ENCODE data around the gene NOS2.
"Not testable (repeated sequence)": the region's sequence is repeated elsewhere in the genome, so short reads cannot be mapped to it uniquely, and the experiment has no call there.

The NOS2 gene

DNA sequence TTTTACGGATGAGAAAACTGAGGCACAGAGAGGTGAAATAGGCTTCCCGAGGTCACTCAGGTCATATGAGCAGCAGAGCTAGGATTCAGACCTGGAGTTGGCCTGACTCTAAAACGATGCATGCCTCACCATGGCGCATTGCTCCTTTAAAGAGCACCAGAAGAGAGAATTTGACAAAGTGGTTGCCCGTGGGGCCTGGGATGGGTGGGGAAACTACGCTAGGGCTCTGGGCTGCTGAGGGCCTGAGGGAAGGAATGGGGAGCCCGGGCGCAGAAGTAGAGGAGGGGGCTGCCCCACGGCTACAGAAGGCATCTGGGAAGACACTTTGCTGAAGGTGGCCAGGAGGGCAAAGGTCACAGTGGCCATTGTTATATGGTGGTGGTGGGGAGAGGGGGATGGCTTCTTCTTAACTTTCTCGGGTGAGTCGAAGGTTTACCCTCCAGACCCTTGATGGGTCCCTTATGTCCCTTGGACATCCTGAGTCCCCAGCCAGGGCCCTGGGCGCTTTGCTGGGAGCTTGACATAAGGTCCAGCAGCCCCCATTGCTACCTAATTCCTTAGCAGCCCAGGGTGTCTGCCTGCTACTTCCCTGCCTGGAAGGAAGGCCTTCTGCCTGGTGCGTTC lies 55.0 kb downstream of the NOS2 start:
- H3K27ac Mint-ChIP-seq; H3K36me3 Mint-ChIP-seq (ENCODE audit: low read depth); H3K27me3 Mint-ChIP-seq; H3K4me1 Mint-ChIP-seq (ENCODE audit: low read depth); H3K9me3 Mint-ChIP-seq; H3K4me3 Mint-ChIP-seq; DNase-seq: not testable (repeated sequence)

DNA sequence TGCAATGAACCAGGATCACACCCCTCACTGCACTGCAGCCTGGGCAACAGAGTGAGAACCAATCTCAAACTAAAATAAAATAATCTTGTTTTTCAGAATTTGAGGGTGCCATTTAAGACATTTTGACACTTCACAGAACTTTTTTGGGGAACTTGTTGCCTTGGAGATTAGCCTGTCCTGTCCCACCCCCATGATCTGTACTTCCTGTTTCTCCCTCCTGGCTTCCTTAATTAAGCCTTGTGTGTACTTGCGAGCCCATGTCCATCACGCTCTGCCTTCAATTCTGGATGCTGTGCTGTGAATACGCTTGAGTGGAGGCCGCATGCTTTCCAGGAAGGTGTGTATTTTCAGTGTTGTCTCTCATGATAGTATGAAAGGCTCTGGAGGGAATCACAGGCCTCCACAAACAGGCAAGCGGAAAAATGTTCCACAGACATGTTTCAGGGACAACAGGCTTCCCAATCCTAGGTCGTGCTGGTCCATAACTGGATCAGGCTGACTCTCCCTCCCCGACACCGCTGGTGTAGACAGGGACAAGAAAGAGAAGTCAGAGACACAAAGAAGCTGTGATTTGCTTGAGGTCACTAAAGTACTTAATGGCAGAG lies 56.9 kb downstream of the NOS2 start:
- Mint-ChIP-seq H3K36me3 (ENCODE audit: low read depth) (no peaks in the 10 kb centered on the region), H3K9me3 (no peaks in the 10 kb centered on the region), H3K4me1 (ENCODE audit: low read depth) (no peaks in the 10 kb centered on the region), H3K27ac (no peak overlapping the region), H3K4me3 (no peak overlapping the region), H3K27me3 (no peaks in the 10 kb centered on the region)
- DNase-seq: no peak

DNA sequence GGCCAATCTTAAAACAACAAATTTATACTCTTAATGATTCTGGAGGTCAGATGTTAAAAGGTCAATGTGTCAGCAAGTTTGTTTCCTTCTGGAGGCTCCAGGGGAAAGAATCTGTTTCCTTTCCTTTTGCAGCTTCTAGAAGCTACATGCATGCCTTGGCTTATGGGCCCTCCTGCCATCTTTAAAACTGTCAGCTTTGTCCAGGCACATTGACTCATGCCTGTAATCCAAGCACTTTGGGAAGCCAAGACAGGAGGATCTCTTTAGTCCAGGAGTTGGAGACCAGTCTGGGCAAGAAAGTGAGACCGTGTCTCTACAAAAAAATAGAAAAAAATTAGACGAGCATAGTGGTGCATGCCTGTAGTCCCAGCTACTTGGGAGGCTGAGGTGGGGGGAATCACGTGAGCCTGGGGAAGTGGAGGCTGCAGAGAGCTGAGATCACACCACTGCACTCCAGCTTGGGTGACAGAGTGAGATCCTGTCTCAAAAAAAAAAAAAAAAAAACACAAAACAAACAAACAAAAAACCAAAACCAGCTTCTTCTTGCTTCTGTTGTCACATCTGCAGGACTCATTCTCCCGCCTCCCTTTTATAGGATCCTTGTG lies 58.3 kb downstream of the NOS2 start:
- no peaks in the 10 kb centered on the region for H3K9me3 Mint-ChIP-seq

DNA sequence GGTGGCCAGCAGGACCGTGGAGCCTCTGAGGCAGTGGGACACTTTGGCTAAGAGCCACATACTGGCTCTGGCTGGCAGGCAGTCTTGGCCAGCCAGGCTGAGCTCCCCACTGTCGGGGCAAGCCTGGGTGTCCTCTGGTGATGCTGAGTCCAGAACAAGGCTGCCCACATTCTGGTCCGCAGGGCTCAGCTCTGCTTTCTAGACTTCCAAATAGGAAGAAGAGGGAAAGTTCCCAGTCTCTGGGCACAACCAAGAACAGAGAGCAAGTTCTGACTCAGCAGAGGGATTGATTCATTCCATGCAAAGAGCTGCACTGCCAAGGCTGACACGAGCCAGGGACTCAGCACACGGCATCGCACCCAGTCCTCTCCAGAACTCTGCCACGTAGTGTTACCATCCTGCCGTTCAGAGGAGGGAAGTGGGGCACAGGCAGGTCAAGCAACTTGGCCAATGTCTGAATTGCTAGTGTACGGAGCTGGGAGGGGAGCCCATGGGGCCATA lies 58.9 kb downstream of the NOS2 start:
- Mint-ChIP-seq H3K36me3 (ENCODE audit: low read depth) (no peaks in the 10 kb centered on the region), H3K4me3 (no peak overlapping the region), H3K9me3 (no peaks in the 10 kb centered on the region), H3K4me1 (ENCODE audit: low read depth) (no peaks in the 10 kb centered on the region), H3K27ac (no peak overlapping the region), H3K27me3 (no peaks in the 10 kb centered on the region)
- no peak for DNase-seq

More for the DNA sequence above, 58.3 kb downstream of the NOS2 start:
- DNase-seq: no peak
- Mint-ChIP-seq H3K4me1 (ENCODE audit: low read depth) (no peaks in the 10 kb centered on the region), H3K36me3 (ENCODE audit: low read depth) (no peaks in the 10 kb centered on the region), H3K4me3 (no peak overlapping the region), H3K27me3 (no peaks in the 10 kb centered on the region), H3K27ac (no peak overlapping the region)

DNA sequence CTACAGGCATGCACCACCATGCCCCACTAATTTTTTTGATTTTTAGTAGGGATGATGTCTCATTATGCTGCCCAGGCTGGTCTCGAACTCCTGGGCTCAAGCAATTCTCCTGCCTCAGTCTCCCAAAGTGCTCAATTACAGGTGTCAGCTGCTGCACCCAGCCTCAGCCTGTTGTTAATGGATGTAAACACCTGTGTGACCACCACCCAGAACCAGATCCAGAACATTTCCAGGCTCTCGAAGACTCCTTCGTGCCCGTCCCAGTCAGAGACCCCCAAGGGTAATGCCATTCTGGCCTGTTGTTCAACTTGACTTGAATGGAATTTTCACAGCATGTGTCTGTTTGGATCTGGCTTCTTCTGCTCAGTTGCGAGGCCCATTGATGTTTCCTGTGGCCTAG lies 59.8 kb downstream of the NOS2 start:
- H3K4me3 Mint-ChIP-seq: not testable (repeated sequence)

DNA sequence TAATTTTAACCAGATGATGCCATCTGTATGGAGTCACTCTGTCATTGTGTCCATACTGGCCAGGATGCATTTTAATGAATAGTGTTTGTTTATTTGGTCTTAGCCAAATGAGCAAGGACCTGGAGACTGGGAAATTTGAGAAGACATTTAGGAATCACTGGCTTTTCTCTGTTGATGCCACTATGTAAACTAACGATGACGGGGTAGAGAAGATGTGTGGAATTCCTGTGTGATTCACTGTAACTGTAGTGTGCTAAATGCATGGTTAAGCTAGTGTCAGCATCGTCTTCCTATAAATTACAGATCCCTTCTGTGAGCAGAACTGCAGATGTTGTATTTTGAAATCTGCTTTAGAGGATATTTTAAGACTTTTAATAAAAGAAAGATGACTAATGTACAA lies 66.6 kb downstream of the NOS2 start:
- no peak overlapping the region for H3K4me3 Mint-ChIP-seq
- no peaks in the 10 kb centered on the region for H3K9me3 Mint-ChIP-seq
- no peaks in the 10 kb centered on the region for H3K36me3 Mint-ChIP-seq (ENCODE audit: low read depth)
- no peak overlapping the region for H3K27ac Mint-ChIP-seq
- H3K27me3 Mint-ChIP-seq: peaks cover 47% of the 10 kb centered on the region
- H3K4me1 Mint-ChIP-seq (ENCODE audit: low read depth): no peaks in the 10 kb centered on the region
- DNase-seq: no peak

More for the DNA sequence above, 59.8 kb downstream of the NOS2 start:
- H3K4me1 Mint-ChIP-seq (ENCODE audit: low read depth); H3K36me3 Mint-ChIP-seq (ENCODE audit: low read depth); DNase-seq; H3K27me3 Mint-ChIP-seq; H3K9me3 Mint-ChIP-seq; H3K27ac Mint-ChIP-seq: not testable (repeated sequence)

DNA sequence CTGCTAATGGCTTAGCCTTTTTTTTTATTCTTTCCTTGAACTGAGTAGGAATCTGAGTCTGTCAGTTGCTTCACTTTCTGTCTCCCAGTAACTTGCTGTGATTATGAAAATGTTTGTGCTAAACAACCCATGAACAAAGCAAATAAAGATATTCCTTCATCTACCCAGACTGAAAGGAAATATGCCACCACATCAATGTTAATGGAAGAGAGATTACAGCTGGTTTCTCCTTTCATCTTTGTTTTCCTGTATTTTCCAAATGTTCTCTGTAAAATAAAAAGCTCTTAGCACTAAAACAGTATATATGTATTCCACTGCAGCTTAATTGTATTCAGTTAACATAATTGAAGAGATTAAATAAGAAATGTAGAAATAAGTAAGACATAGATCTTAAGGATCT lies 67.6 kb downstream of the NOS2 start:
- H3K9me3 Mint-ChIP-seq: not testable (repeated sequence)

DNA sequence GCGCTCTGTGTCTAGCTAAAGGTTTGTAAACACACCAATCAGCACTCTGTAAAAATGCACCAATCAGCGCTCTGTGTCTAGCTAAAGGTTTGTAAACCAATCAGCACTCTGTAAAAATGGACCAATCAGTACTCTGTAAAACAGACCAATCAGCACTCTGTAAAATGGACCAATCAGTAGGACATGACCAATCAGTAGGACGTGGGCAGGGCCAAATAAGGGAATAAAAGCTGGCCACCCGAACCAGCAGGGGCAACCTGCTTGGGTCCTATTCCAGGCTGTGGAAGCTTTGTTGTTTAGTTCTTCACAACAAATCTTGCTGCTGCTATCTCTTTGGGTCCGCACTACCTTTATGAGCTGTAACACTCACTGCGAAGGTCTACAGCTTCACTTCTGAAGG lies 74.3 kb downstream of the NOS2 start:
- not testable (repeated sequence) for H3K4me3 Mint-ChIP-seq; DNase-seq; H3K27ac Mint-ChIP-seq; H3K4me1 Mint-ChIP-seq (ENCODE audit: low read depth); H3K9me3 Mint-ChIP-seq; H3K36me3 Mint-ChIP-seq (ENCODE audit: low read depth)
- peaks cover 18% of the 10 kb centered on the region for H3K27me3 Mint-ChIP-seq

More for the DNA sequence above, 67.6 kb downstream of the NOS2 start:
- H3K4me3 Mint-ChIP-seq; DNase-seq; H3K36me3 Mint-ChIP-seq (ENCODE audit: low read depth); H3K4me1 Mint-ChIP-seq (ENCODE audit: low read depth); H3K27ac Mint-ChIP-seq: not testable (repeated sequence)
- H3K27me3 Mint-ChIP-seq: peaks cover 47% of the 10 kb centered on the region

DNA sequence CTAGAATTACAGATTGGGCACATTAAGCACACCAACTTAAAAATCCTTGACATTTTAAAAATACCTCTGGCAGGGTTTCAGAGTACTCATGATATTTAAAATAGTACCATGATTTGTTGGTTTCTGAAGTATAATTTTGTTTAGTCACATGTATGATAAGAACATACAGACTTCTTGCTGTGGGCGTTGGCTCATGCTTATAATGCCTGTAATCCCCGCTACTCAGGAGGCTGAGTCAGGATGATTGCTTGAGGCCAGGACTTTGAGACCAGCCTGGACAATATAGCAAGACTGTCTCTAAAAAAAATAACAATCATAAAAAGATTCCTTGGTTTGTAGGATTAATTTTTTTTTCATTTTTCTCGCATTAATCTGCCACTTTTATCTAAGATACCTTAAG lies 78.5 kb downstream of the NOS2 start:
- Mint-ChIP-seq H3K27me3 (peaks cover 9% of the 10 kb centered on the region), H3K27ac (no peak overlapping the region), H3K4me3 (no peak overlapping the region), H3K4me1 (ENCODE audit: low read depth) (no peaks in the 10 kb centered on the region), H3K36me3 (ENCODE audit: low read depth) (no peaks in the 10 kb centered on the region), H3K9me3 (no peaks in the 10 kb centered on the region)
- no peak for DNase-seq

Measured in activated T-cell treated with anti-CD3 and anti-CD28 coated beads, Interleukin-2, amount 50 U/mL, for 24 hours (primary cell).